H9 (cell line): Measurements from ENCODE around the gene BLOC1S1. TPM values are rescaled to one million over a fixed set of nuclear protein-coding genes. Genes with fewer than 3 reads are reported as not detected.

Source experiments
- DNase-seq: peaks from one replicate; pipeline ENCODE4 v3.0.0-alpha.2; 2017
- H2AFZ ChIP-seq: one replicate; pipeline ENCODE4 v1.6.1; 2013; ENCODE audit warnings: mild to moderate bottlenecking, low read length, control low read depth, moderate library complexity
- H2AK5ac ChIP-seq: 2 replicates; pipeline ENCODE4 v1.6.1; 2013; ENCODE audit warnings: low read length, control low read depth, mixed read lengths; ENCODE audit not compliant: insufficient read length
- H2BK120ac ChIP-seq: one replicate; pipeline ENCODE4 v1.6.1; 2013; ENCODE audit warnings: low read depth, mild to moderate bottlenecking, low read length, control low read depth, inconsistent platforms; ENCODE audit not compliant: poor library complexity, severe bottlenecking
- H2BK12ac ChIP-seq: 2 replicates; pipeline ENCODE4 v1.6.1; 2013; ENCODE audit warnings: low read length, control low read depth, mixed read lengths, low read depth; ENCODE audit not compliant: insufficient read length
- H2BK15ac ChIP-seq: 2 replicates; pipeline ENCODE4 v1.6.1; 2013; ENCODE audit warnings: low read depth, low read length, control low read depth
- H2BK20ac ChIP-seq: one replicate; pipeline ENCODE4 v1.6.1; 2013; ENCODE audit warnings: low read depth, mild to moderate bottlenecking, low read length, control low read depth, inconsistent platforms; ENCODE audit not compliant: poor library complexity, severe bottlenecking
- H2BK5ac ChIP-seq: 2 replicates; pipeline ENCODE4 v1.6.1; 2013; ENCODE audit warnings: low read length, control low read depth, mixed read lengths; ENCODE audit not compliant: insufficient read length
- H3K14ac ChIP-seq: 2 replicates; pipeline ENCODE4 v1.6.1; 2013; ENCODE audit warnings: low read length, control low read depth; ENCODE audit not compliant: insufficient read depth
- H3K18ac ChIP-seq: 2 replicates; pipeline ENCODE4 v1.6.1; 2013; ENCODE audit warnings: low read depth, mild to moderate bottlenecking, mixed read lengths, low read length, control low read depth; ENCODE audit not compliant: insufficient read length
- H3K23ac ChIP-seq: 2 replicates; pipeline ENCODE4 v1.6.1; 2013; ENCODE audit warnings: low read length, control low read depth, mixed read lengths, low read depth; ENCODE audit not compliant: insufficient read length
- H3K23me2 ChIP-seq: 2 replicates; pipeline ENCODE4 v1.6.1; 2013; ENCODE audit warnings: low read depth, mild to moderate bottlenecking, mixed read lengths, low read length, control low read depth; ENCODE audit not compliant: insufficient read length, poor library complexity, severe bottlenecking
- H3K27ac ChIP-seq: 2 replicates; pipeline ENCODE4 v1.5.1; 2013; ENCODE audit warnings: low read length, control low read depth, mixed read lengths, low read depth; ENCODE audit not compliant: insufficient read length
- H3K27me3 ChIP-seq: 2 replicates; pipeline ENCODE4 v1.6.1; 2013; ENCODE audit warnings: low read length, control low read depth, inconsistent platforms; ENCODE audit not compliant: insufficient read depth
- H3K4ac ChIP-seq: 2 replicates; pipeline ENCODE4 v1.6.1; 2013; ENCODE audit warnings: low read depth, mild to moderate bottlenecking, control low read depth, inconsistent platforms, low read length, moderate library complexity
- H3K4me1 ChIP-seq: 2 replicates; pipeline ENCODE4 v1.6.1; 2013; ENCODE audit warnings: low read length, control low read depth, inconsistent platforms; ENCODE audit not compliant: insufficient read depth
- H3K4me2 ChIP-seq: 2 replicates; pipeline ENCODE4 v1.6.1; 2013; ENCODE audit warnings: low read length, control low read depth, mixed read lengths; ENCODE audit not compliant: insufficient read length, insufficient read depth
- H3K56ac ChIP-seq: 2 replicates; pipeline ENCODE4 v1.6.1; 2013; ENCODE audit warnings: low read depth, mild to moderate bottlenecking, mixed read lengths, low read length, control low read depth; ENCODE audit not compliant: insufficient read length
- H3K79me1 ChIP-seq: 2 replicates; pipeline ENCODE4 v1.6.1; 2013; ENCODE audit warnings: low read depth, mild to moderate bottlenecking, moderate library complexity, low read length, control low read depth, inconsistent platforms; ENCODE audit not compliant: insufficient read depth, poor library complexity, severe bottlenecking
- H3K79me2 ChIP-seq: 2 replicates; pipeline ENCODE4 v1.6.1; 2013; ENCODE audit warnings: low read length, control low read depth, inconsistent platforms; ENCODE audit not compliant: insufficient read depth
- H3K9ac ChIP-seq: 2 replicates; pipeline ENCODE4 v1.6.1; 2013; ENCODE audit warnings: low read length, control low read depth, mixed read lengths; ENCODE audit not compliant: insufficient read length; ENCODE audit errors: extremely low read depth
- H3K9me3 ChIP-seq: one replicate; pipeline ENCODE4 v1.6.1; 2013; ENCODE audit warnings: low read depth, low read length, inconsistent platforms; ENCODE audit not compliant: control insufficient read depth
- H3T11ph ChIP-seq: one replicate; pipeline ENCODE4 v1.6.1; 2013; ENCODE audit warnings: mild to moderate bottlenecking, low read length, control low read depth, inconsistent platforms
- H4K20me1 ChIP-seq: one replicate; pipeline ENCODE4 v1.6.1; 2013; ENCODE audit not compliant: control insufficient read depth, insufficient read length, insufficient read depth
- H4K5ac ChIP-seq: 2 replicates; pipeline ENCODE4 v1.6.1; 2013; ENCODE audit warnings: low read depth, mild to moderate bottlenecking, mixed read lengths, low read length, control low read depth; ENCODE audit not compliant: insufficient read length
- H4K8ac ChIP-seq: replicated peaks from 2 replicates; pipeline ENCODE4 v1.6.1; 2013; ENCODE audit warnings: low read length, control low read depth, mixed read lengths, low read depth; ENCODE audit not compliant: insufficient read length
- H4K91ac ChIP-seq: 2 replicates; pipeline ENCODE4 v1.6.1; 2013; ENCODE audit warnings: low read depth, mild to moderate bottlenecking, moderate library complexity, mixed read lengths, low read length, control low read depth; ENCODE audit not compliant: insufficient read length
- H3K27ac Mint-ChIP-seq, 3 experiments: 2 replicates in 2 of 3; 3 replicates in 1 of 3; pipeline ENCODE4 v1.8.0; 2020 to 2021; ENCODE audit warnings: mixed read lengths in 3 of 3, mild to moderate bottlenecking in 1 of 3, moderate library complexity in 1 of 3
- H3K27me3 Mint-ChIP-seq: 2 replicates; pipeline ENCODE4 v1.8.0; 2021; ENCODE audit warnings: low read depth, mild to moderate bottlenecking, moderate library complexity, mixed read lengths
- H3K36me3 Mint-ChIP-seq, 3 experiments: 2 replicates in 2 of 3; 3 replicates in 1 of 3; pipeline ENCODE4 v1.8.0; 2020 to 2021; ENCODE audit warnings: low read depth in 3 of 3, mixed read lengths in 3 of 3; ENCODE audit not compliant: insufficient read depth in 1 of 3
- H3K4me1 Mint-ChIP-seq, 2 experiments: 2 replicates each; pipeline ENCODE4 v1.8.0; 2020; ENCODE audit warnings: mixed read lengths in 2 of 2
- H3K4me3 Mint-ChIP-seq, 2 experiments: 2 replicates in 1 of 2; 3 replicates in 1 of 2; pipeline ENCODE4 v1.8.0; 2020 to 2021; ENCODE audit warnings: mild to moderate bottlenecking in 2 of 2, mixed read lengths in 2 of 2, moderate library complexity in 1 of 2
- H3K9me3 Mint-ChIP-seq, 2 experiments: 2 replicates in 1 of 2; 3 replicates in 1 of 2; pipeline ENCODE4 v1.8.0; 2020; ENCODE audit warnings: mild to moderate bottlenecking in 2 of 2, mixed read lengths in 2 of 2, moderate library complexity in 1 of 2
- CTCF ChIP-seq: fragments of 200-600 bp; sonication (generic); conservative IDR thresholded peaks from 3 replicates; pipeline ENCODE4 v1.8.0; 2021; ENCODE audit warnings: antibody characterized with exemption, mild to moderate bottlenecking
- WGBS: extraction: QIAGEN DNeasy Blood & Tissue Kit; methylation state at CpG from one replicate; pipeline ENCODE4 v1.1.7; 2013; ENCODE audit warnings: missing lambda C conversion rate, low lambda C conversion rate, mixed read lengths; ENCODE audit not compliant: insufficient read length; ENCODE audit errors: extremely low coverage; 5-methylcytosine and 5-hydroxymethylcytosine counted together
- total RNA-seq: library from RNA; stranded (reverse); gene quantifications from 2 replicates; pipeline ENCODE4 v1.2.1, GENCODE V29; 2021

Gene BLOC1S1
- total RNA-seq, 1 experiment from 2014 or later, result 108 TPM

GRCh38 chr12:55727643-55728185 lies 11.9 kb downstream of the BLOC1S1 start:
- Histone ChIP-seq H3K4me2 (peak overlapping the region; percentile 83), H3K23ac (no peak overlapping the region), H4K91ac (no peak overlapping the region), H3K79me2 (peaks cover 7% of the 10 kb centered on the region; the same call in 1 of the 2 replicates), H3K9ac (peak overlapping the region; percentile 50), H3K9me3 (no peaks in the 10 kb centered on the region), H4K8ac (no peak overlapping the region), H3K4me1 (peaks cover 3% of the 10 kb centered on the region; the same call in 1 of the 2 replicates), H4K20me1 (no peaks in the 10 kb centered on the region), H3K18ac (peak overlapping the region; percentile 21), H2AFZ (no peak overlapping the region), H3K27ac (no peak overlapping the region), H3K27me3 (no peaks in the 10 kb centered on the region), H2BK12ac (no peak overlapping the region), H3K23me2 (peaks cover 14% of the 10 kb centered on the region), H2AK5ac (no peak overlapping the region), H2BK15ac (no peak overlapping the region), H3K56ac (no peak overlapping the region), H4K5ac (no peak overlapping the region), H3K79me1 (peaks cover 7% of the 10 kb centered on the region), H2BK5ac (no peak overlapping the region), H2BK20ac (no peak overlapping the region), H2BK120ac (no peak overlapping the region), H3K4ac (no peak overlapping the region), H3T11ph (no peak overlapping the region), H3K14ac (peak overlapping the region; percentile 74)
- no CpG with 5 or more reads among the region's 9 CpGs for WGBS
- Mint-ChIP-seq H3K36me3 (peaks cover 21 to 46% (median 46%) of the 10 kb centered on the region in 3 experiments; a peak in 6 of 7 replicates), H3K27me3 (no peaks in the 10 kb centered on the region; the same call in 1 of the 2 replicates), H3K27ac (peak overlapping the region in 2 of 3 experiments; percentile 28 to 80; a peak in 3 of 7 replicates), H3K9me3 (no peaks in the 10 kb centered on the region; a peak in 1 of 5 replicates), H3K4me3 (peak overlapping the region; percentile 89 to 93), H3K4me1 (peaks cover 36 to 40% of the 10 kb centered on the region in 2 experiments)
- TF ChIP-seq CTCF, result no peak
- no peak for DNase-seq
